PC-3 (cell line): ENCODE data around the gene NOXA1. TPM values are rescaled to one million over a fixed set of nuclear protein-coding genes. Genes with fewer than 3 reads are reported as not detected.
"Not testable (repeated sequence)": the region's sequence is repeated elsewhere in the genome, so short reads cannot be mapped to it uniquely, and the experiment has no call there.

ENCODE experiments used
- ATAC-seq: fragments of 200-7000 bp; cut with Tn5 transposase; 2 replicates; pipeline ENCODE4 v1.9.1; 2020; ENCODE audit warnings: mild to moderate bottlenecking, moderate library complexity
- BruUV-seq: library from RNA; stranded (reverse); fragments of 400-500 nt; replicated peaks from 2 replicates; lab custom pipeline; 2021; lab: Mats Ljungman, UMichigan
- CTCF ChIA-PET: fragments of 300-600 bp; sonication (Branson Sonifier 250); formaldehyde crosslinking; loops from one replicate; lab custom pipeline; 2022; ENCODE audit warnings: antibody characterized with exemption; lab: Charles Lee
- POLR2A ChIA-PET: fragments of 300-600 bp; sonication (Branson Sonifier 250); formaldehyde crosslinking; loops from one replicate; lab custom pipeline; 2022; ENCODE audit warnings: antibody characterized with exemption; ENCODE audit not compliant: unreplicated experiment; lab: Charles Lee
- DNase-seq: peaks from one replicate; pipeline ENCODE4 v3.0.0-alpha.2; 2015
- H2AFZ ChIP-seq: fragments of 300-600 bp; sonication (generic); 2 replicates; pipeline ENCODE4 v1.6.0; 2016; ENCODE audit warnings: antibody characterized with exemption, low read length
- H3F3A ChIP-seq: fragments of 300-600 bp; sonication (generic); one replicate; pipeline ENCODE4 v1.6.0; 2017; ENCODE audit warnings: antibody characterized with exemption, low read length, control low read depth, mild to moderate bottlenecking; ENCODE audit not compliant: unreplicated experiment
- H3K27ac ChIP-seq: fragments of 300-600 bp; sonication (generic); 2 replicates; pipeline ENCODE4 v1.5.1; 2016; ENCODE audit warnings: mild to moderate bottlenecking, low read length
- H3K27me3 ChIP-seq: fragments of 300-600 bp; sonication (generic); 2 replicates; pipeline ENCODE4 v1.6.1; 2016; ENCODE audit warnings: low read length, mixed read lengths
- H3K36me3 ChIP-seq: fragments of 300-600 bp; sonication (generic); 2 replicates; pipeline ENCODE4 v1.6.1; 2016; ENCODE audit warnings: low read depth, mixed run types, low read length, mixed read lengths
- H3K4me1 ChIP-seq: fragments of 300-600 bp; sonication (generic); 2 replicates; pipeline ENCODE4 v1.5.1; 2016; ENCODE audit warnings: low read length; ENCODE audit not compliant: insufficient read depth
- H3K4me2 ChIP-seq: fragments of 300-600 bp; sonication (generic); 2 replicates; pipeline ENCODE4 v1.6.0; 2016; ENCODE audit warnings: low read length
- H3K4me3 ChIP-seq: fragments of 300-600 bp; sonication (generic); 2 replicates; pipeline ENCODE4 v1.5.1; 2016; ENCODE audit warnings: mild to moderate bottlenecking, low read length, mixed read lengths
- H3K79me2 ChIP-seq: fragments of 300-600 bp; sonication (generic); 2 replicates; pipeline ENCODE4 v1.6.1; 2017; ENCODE audit warnings: low read length, mixed read lengths
- H3K9ac ChIP-seq: fragments of 300-600 bp; sonication (generic); 2 replicates; pipeline ENCODE4 v1.6.0; 2016; ENCODE audit warnings: mild to moderate bottlenecking, low read length
- H3K9me2 ChIP-seq: fragments of 300-600 bp; sonication (generic); replicated peaks from 2 replicates; pipeline ENCODE4 v1.6.1; 2016; ENCODE audit warnings: mixed run types, low read length, mixed read lengths
- H3K9me3 ChIP-seq: fragments of 300-600 bp; sonication (generic); 2 replicates; pipeline ENCODE4 v1.6.1; 2016; ENCODE audit warnings: low read length, mixed read lengths
- H4K20me1 ChIP-seq: fragments of 300-600 bp; sonication (generic); 2 replicates; pipeline ENCODE4 v1.6.1; 2016; ENCODE audit warnings: low read length, mixed read lengths
- CTCF ChIP-seq: fragments of 300-600 bp; sonication (generic); conservative IDR thresholded peaks from 2 replicates; pipeline ENCODE4 v1.5.1; 2017; ENCODE audit warnings: antibody characterized with exemption, low read depth, mild to moderate bottlenecking, low read length
- EZH2 ChIP-seq: fragments of 300-600 bp; sonication (generic); IDR thresholded peaks from one replicate; pipeline ENCODE4 v1.6.1; 2017; ENCODE audit warnings: antibody characterized with exemption, mild to moderate bottlenecking, low read length; ENCODE audit not compliant: unreplicated experiment
- EZH2phosphoT487 ChIP-seq: fragments of 300-600 bp; sonication (generic); IDR thresholded peaks from 2 replicates; pipeline ENCODE4 v1.6.1; 2018; ENCODE audit warnings: mild to moderate bottlenecking, antibody characterized with exemption, low read length, borderline replicate concordance
- intact Hi-C: fragments of 100-400 bp; cut with micrococcal nuclease; formaldehyde crosslinking; loops from 2 replicates; pipeline ENCODE4 v1.9.0; 2023
- total RNA-seq: library from RNA; depleted of rRNA; stranded (reverse); fragments of >200 nt; gene quantifications from 2 replicates; pipeline ENCODE4 v1.2.3, GENCODE V29; 2014

The NOXA1 gene
- total RNA-seq, 1 experiment from 2014 or later: 0.51 TPM

DNA sequence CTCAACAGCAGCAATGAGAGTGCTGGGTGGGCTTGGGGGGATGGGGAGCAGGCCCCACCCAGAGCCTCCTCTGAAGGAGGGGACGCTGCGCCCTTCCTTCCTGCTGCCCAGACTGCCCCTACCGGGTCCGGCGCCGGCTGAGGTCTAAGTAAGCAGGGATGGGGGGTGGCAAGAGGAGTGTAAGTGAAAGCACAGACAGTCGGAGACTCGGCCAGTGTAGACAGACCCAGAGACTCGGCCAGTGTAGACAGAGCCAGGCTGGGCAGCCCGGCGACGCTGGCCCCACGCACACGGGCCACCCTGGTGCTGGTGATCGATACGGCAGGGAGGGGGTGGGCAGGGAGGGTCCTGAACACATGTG lies 25.4 kb downstream of the NOXA1 start:
- no peaks in the 10 kb centered on the region for H3K79me2 ChIP-seq
- H3K4me3 ChIP-seq: no peak overlapping the region
- POLR2A ChIA-PET: no interaction called here
- no peak for ATAC-seq
- H4K20me1 ChIP-seq: no peaks in the 10 kb centered on the region
- H3F3A ChIP-seq: no peaks in the 10 kb centered on the region
- no peak for DNase-seq
- H3K4me2 ChIP-seq: no peak overlapping the region
- no peaks in the 10 kb centered on the region for H3K9me2 ChIP-seq
- no peaks in the 10 kb centered on the region for H3K27me3 ChIP-seq
- CTCF ChIA-PET: no interaction called here
- H3K36me3 ChIP-seq: no peaks in the 10 kb centered on the region
- no peak overlapping the region for H2AFZ ChIP-seq
- no peak overlapping the region for H3K27ac ChIP-seq
- BruUV-seq: no TSS peak
- intact Hi-C loops: loop anchor here (5.0 kb wide), 1 partner anchor 161 kb away; no protein-coding TSS in a partner anchor
- H3K9me3 ChIP-seq: no peaks in the 10 kb centered on the region
- no peak for TF ChIP-seq CTCF
- no peak for TF ChIP-seq EZH2phosphoT487
- TF ChIP-seq EZH2: no peak
- no peak overlapping the region for H3K9ac ChIP-seq
- peaks cover 7% of the 10 kb centered on the region; the same call in 1 of the 2 replicates for H3K4me1 ChIP-seq

DNA sequence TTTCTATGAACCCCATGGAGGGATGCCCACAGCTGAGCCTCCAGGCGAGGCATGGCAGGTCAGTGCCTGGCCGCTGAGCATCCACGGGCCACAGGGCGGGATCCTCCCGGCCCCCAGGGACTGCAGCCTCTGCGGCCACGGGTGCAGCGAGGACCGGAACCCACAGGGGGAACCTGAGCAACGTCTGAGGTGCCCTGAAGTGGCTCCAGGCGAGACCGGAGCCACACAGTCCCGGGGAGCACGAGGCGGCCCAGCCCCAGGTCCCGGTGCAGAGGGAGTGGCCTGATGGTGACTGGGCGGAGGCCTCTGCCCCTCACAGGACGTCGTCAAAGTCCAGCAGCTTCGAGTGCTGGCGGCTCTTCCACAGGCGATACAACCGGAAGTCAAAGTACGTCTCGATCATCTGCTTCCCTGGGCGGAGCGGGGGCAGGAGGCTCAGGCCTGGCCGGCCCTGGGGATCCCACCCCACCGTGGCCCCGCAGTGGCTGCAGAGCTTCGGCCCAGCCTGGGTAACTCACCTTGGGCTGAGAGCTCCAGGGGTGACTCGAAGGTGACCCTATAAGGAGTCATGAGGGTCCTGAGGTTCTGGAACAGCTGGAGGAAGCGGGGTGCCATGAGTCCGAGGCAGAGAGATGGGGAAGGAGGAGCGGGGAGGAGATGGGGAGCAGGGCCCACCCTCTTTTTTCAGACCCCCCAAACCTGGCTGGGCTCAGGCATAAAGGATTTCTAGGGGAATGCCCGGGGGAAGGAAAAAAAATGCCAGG lies 26.1 kb downstream of the NOXA1 start:
- CTCF ChIA-PET: no interaction called here
- TF ChIP-seq EZH2 (no peak), EZH2phosphoT487 (no peak), CTCF (no peak)
- Histone ChIP-seq H3K4me3 (no peak overlapping the region), H3K27ac (no peak overlapping the region), H3F3A (no peaks in the 10 kb centered on the region), H3K4me1 (peaks cover 7% of the 10 kb centered on the region; the same call in 1 of the 2 replicates), H4K20me1 (no peaks in the 10 kb centered on the region), H3K27me3 (no peaks in the 10 kb centered on the region), H2AFZ (no peak overlapping the region), H3K9me3 (no peaks in the 10 kb centered on the region), H3K79me2 (no peaks in the 10 kb centered on the region), H3K4me2 (no peak overlapping the region), H3K9ac (no peak overlapping the region), H3K36me3 (no peaks in the 10 kb centered on the region), H3K9me2 (no peaks in the 10 kb centered on the region)
- POLR2A ChIA-PET: no interaction called here
- no peak for ATAC-seq
- DNase-seq: no peak
- BruUV-seq: TSS peak; percentile 49
- intact Hi-C loops: loop anchor here (5.0 kb wide), 1 partner anchor 162 kb away; no protein-coding TSS in a partner anchor

DNA sequence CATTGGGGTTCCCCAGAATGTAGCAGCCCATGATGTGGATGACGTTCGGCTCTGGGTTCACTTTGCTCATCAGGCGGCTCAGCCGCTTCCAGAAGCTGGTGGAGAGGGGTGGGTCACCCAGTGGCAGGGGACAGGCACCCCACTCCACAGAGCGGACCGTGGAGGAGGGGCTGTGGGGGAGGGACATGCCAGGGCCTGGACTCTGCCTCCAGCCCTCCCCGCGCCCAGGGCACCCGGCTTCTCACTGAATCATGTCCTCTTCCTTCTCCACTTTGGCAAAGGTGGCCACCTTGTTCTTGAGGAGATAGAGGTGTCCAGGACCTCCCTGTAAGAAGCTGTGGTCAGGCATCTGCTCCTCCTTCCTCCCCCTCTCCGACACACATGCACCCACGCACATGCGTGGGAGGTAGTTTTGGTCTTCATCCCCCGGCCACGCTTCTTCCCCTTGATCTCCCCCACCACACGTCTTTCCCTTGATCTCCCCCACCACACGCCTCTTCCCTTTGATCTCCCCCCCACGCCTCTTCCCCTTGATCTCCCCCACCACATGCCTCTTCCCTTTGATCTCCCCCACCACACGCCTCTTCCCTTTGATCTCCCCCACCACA lies 26.8 kb downstream of the NOXA1 start:
- no peak overlapping the region for H3K27ac ChIP-seq
- POLR2A ChIA-PET: no interaction called here
- no peak for DNase-seq
- H3K9me3 ChIP-seq: no peaks in the 10 kb centered on the region
- H3F3A ChIP-seq: no peaks in the 10 kb centered on the region
- no peaks in the 10 kb centered on the region for H3K36me3 ChIP-seq
- BruUV-seq: no TSS peak
- H3K4me2 ChIP-seq: no peak overlapping the region
- no peak for TF ChIP-seq EZH2
- no peak for TF ChIP-seq CTCF
- TF ChIP-seq EZH2phosphoT487: no peak
- H3K4me1 ChIP-seq: peaks cover 7% of the 10 kb centered on the region; the same call in 1 of the 2 replicates
- no peak overlapping the region for H2AFZ ChIP-seq
- H3K27me3 ChIP-seq: no peaks in the 10 kb centered on the region
- no peak for ATAC-seq
- intact Hi-C loops: loop anchor here (5.0 kb wide), 1 partner anchor 163 kb away; no protein-coding TSS in a partner anchor
- no peak overlapping the region for H3K4me3 ChIP-seq
- no peak overlapping the region for H3K9ac ChIP-seq
- no peaks in the 10 kb centered on the region for H3K9me2 ChIP-seq
- CTCF ChIA-PET: no interaction called here
- H3K79me2 ChIP-seq: no peaks in the 10 kb centered on the region
- no peaks in the 10 kb centered on the region for H4K20me1 ChIP-seq

DNA sequence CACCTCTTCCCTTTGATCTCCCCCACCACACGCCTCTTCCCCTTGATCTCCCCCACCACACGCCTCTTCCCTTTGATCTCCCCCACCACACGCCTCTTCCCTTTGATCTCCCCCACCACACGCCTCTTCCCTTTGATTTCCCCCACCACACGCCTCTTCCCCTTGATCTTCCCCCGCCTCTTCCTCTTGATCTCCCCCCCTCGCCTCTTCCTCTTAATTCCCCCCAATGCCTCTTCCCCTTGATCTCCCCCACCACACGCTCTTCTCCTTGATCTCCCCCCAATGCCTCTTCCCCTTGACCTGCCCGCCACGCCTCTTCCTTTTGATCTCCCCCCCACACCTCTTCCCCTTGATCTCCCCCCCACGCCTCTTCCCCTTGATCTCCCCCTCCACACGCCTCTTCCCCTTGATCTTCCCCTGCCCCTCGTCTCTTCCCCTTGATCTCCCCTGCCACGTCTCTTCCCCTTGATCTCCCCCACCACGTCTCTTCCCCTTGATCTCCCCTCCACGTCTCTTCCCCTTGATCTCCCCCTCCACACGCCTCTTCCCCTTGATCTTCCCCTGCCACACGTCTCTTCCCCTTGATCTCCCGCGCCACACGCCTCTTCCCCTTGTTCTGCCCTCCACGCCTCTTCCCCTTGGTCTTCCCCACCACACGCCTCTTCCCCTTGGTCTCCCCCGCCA lies 27.5 kb downstream of the NOXA1 start:
- DNase-seq, POLR2A ChIA-PET, H3K36me3 ChIP-seq, BruUV-seq, H3K9ac ChIP-seq, H3K4me3 ChIP-seq, H3K79me2 ChIP-seq, H4K20me1 ChIP-seq, H3K9me3 ChIP-seq, H3K27me3 ChIP-seq, H3K9me2 ChIP-seq, H3K27ac ChIP-seq, ATAC-seq, H3F3A ChIP-seq, intact Hi-C loops, CTCF ChIA-PET, H2AFZ ChIP-seq, H3K4me2 ChIP-seq, H3K4me1 ChIP-seq: not testable (repeated sequence)
